Bronchial epithelial cell (primary cell): Measurements from ENCODE around the gene RAET1G. TPM values are rescaled to one million over a fixed set of nuclear protein-coding genes. Genes with fewer than 3 reads are reported as not detected.
A peak's percentile ranks its signal among the peaks of the same experiment; 100 is the strongest.
"Not testable (repeated sequence)": the region's sequence is repeated elsewhere in the genome, so short reads cannot be mapped to it uniquely, and the experiment has no call there.

Experiments used
- DNase-seq: peaks from one replicate; pipeline ENCODE4 v3.0.0-alpha.2; 2010; ENCODE audit warnings: low read depth
- FAIRE-seq: peaks from 2 replicates; lab custom pipeline; 2011; peaks lifted over from hg19 to GRCh38; lab: Jason Lieb, UNC
- H3K27me3 ChIP-seq: 2 replicates; pipeline ENCODE4 v1.5.1; 2011; ENCODE audit warnings: low read length; ENCODE audit not compliant: control insufficient read depth, insufficient read depth
- H3K36me3 ChIP-seq: 2 replicates; pipeline ENCODE4 v1.5.1; 2011; ENCODE audit warnings: low read length; ENCODE audit not compliant: control insufficient read depth, insufficient read depth
- H3K4me3 ChIP-seq: 2 replicates; pipeline ENCODE4 v1.5.1; 2011; ENCODE audit warnings: mild to moderate bottlenecking, low read depth, low read length, control low read depth
- CTCF ChIP-seq: IDR thresholded peaks from 2 replicates; pipeline ENCODE4 v1.5.1; 2011; ENCODE audit warnings: mild to moderate bottlenecking, moderate library complexity, low read length, control low read depth, inconsistent platforms; ENCODE audit not compliant: insufficient read depth, severe bottlenecking
- total RNA-seq: library from RNA; depleted of rRNA; stranded (reverse); fragments of >200 nt; gene quantifications from 2 replicates; pipeline ENCODE4 v1.2.1, GENCODE V29; 2014

RAET1G gene
- total RNA-seq, 1 donor from 2014 or later = 45.0 TPM

GRCh38 chr6:149938571-149939355 lies 15.8 kb upstream of the RAET1G start:
- DNase-seq (no peak), FAIRE-seq (no peak)
- TF ChIP-seq CTCF = no peak
- Histone ChIP-seq H3K27me3 (no peaks in the 10 kb centered on the region), H3K4me3 (peak overlapping the region; percentile 56), H3K36me3 (no peaks in the 10 kb centered on the region)

GRCh38 chr6:149938013-149938570 lies 15.2 kb upstream of the RAET1G start:
- not testable (repeated sequence) for H3K27me3 ChIP-seq, H3K36me3 ChIP-seq, FAIRE-seq, DNase-seq
- H3K4me3 ChIP-seq = peak overlapping the region; percentile 56
- peak; percentile 2 for TF ChIP-seq CTCF

GRCh38 chr6:149936743-149937142 lies 13.8 kb upstream of the RAET1G start:
- no peak overlapping the region for H3K4me3 ChIP-seq
- no peaks in the 10 kb centered on the region for H3K27me3 ChIP-seq
- peak; percentile 32 for FAIRE-seq
- H3K36me3 ChIP-seq = no peaks in the 10 kb centered on the region
- no peak for TF ChIP-seq CTCF
- no peak for DNase-seq

GRCh38 chr6:149935668-149936067 lies 12.7 kb upstream of the RAET1G start:
- H3K36me3 ChIP-seq = no peaks in the 10 kb centered on the region
- H3K4me3 ChIP-seq = no peak overlapping the region
- FAIRE-seq = no peak
- no peak for TF ChIP-seq CTCF
- DNase-seq = no peak
- H3K27me3 ChIP-seq = no peaks in the 10 kb centered on the region

- TF ChIP-seq CTCF = no peak
- Histone ChIP-seq H3K36me3 (no peaks in the 10 kb centered on the region), H3K4me3 (no peak overlapping the region), H3K27me3 (no peaks in the 10 kb centered on the region)
- DNase-seq (peak; percentile 52), FAIRE-seq (no peak)
Observed at GRCh38 chr6:149935246-149935645, 12.3 kb upstream of the RAET1G start.
